T-helper 2 cell treated with Interferon-gamma antibody and Interleukin-4, amounts not matched to agents 5 μg/mL and 100 μg/mL, for 36 hours (primary cell): ENCODE measurements around the gene PODXL2.

Experiments used
- DNase-seq: peaks from one replicate; pipeline ENCODE4 v3.0.0; 2021; ENCODE audit warnings: low spot score
- H3K27ac Mint-ChIP-seq: one replicate; pipeline ENCODE4 v1.8.0; 2021; ENCODE audit warnings: mild to moderate bottlenecking, mixed read lengths
- H3K27me3 Mint-ChIP-seq: one replicate; pipeline ENCODE4 v1.8.0; 2021; ENCODE audit warnings: low read depth, mixed read lengths
- H3K36me3 Mint-ChIP-seq: one replicate; pipeline ENCODE4 v1.8.0; 2021; ENCODE audit warnings: low read depth, mixed read lengths
- H3K4me1 Mint-ChIP-seq: one replicate; pipeline ENCODE4 v1.8.0; 2021; ENCODE audit warnings: low read depth, mixed read lengths
- H3K4me3 Mint-ChIP-seq: one replicate; pipeline ENCODE4 v1.8.0; 2022; ENCODE audit warnings: mild to moderate bottlenecking, moderate library complexity, mixed read lengths
- H3K9me3 Mint-ChIP-seq: one replicate; pipeline ENCODE4 v1.8.0; 2021; ENCODE audit warnings: mixed read lengths

The PODXL2 gene

GRCh38 chr3:127666676-127667075, 37.7 kb downstream of the PODXL2 start:
- no peak for DNase-seq
- Mint-ChIP-seq H3K4me1 (peaks cover 3% of the 10 kb centered on the region), H3K4me3 (no peak overlapping the region), H3K27me3 (peaks cover 7% of the 10 kb centered on the region), H3K27ac (no peak overlapping the region), H3K9me3 (no peaks in the 10 kb centered on the region), H3K36me3 (no peaks in the 10 kb centered on the region)

GRCh38 chr3:127667119-127667681, 38.2 kb downstream of the PODXL2 start:
- H3K36me3 Mint-ChIP-seq, result no peaks in the 10 kb centered on the region
- H3K9me3 Mint-ChIP-seq, result no peaks in the 10 kb centered on the region
- no peak for DNase-seq
- H3K27me3 Mint-ChIP-seq, result peaks cover 7% of the 10 kb centered on the region
- H3K4me3 Mint-ChIP-seq, result no peak overlapping the region
- H3K4me1 Mint-ChIP-seq, result peaks cover 5% of the 10 kb centered on the region
- H3K27ac Mint-ChIP-seq, result no peak overlapping the region

- Mint-ChIP-seq H3K9me3 (no peaks in the 10 kb centered on the region), H3K27ac (no peak overlapping the region), H3K27me3 (peaks cover 7% of the 10 kb centered on the region), H3K4me1 (peaks cover 9% of the 10 kb centered on the region), H3K4me3 (no peak overlapping the region), H3K36me3 (no peaks in the 10 kb centered on the region)
- DNase-seq, result no peak
Observed at GRCh38 chr3:127668906-127669305, 39.9 kb downstream of the PODXL2 start.

- H3K4me3 Mint-ChIP-seq, result no peak overlapping the region
- peaks cover 6% of the 10 kb centered on the region for H3K27me3 Mint-ChIP-seq
- no peaks in the 10 kb centered on the region for H3K36me3 Mint-ChIP-seq
Observed at GRCh38 chr3:127669541-127670228, 40.7 kb downstream of the PODXL2 start.

GRCh38 chr3:127670229-127670559, 41.2 kb downstream of the PODXL2 start:
- H3K27me3 Mint-ChIP-seq, result peaks cover under 1% of the 10 kb centered on the region
- DNase-seq, result no peak
- no peaks in the 10 kb centered on the region for H3K9me3 Mint-ChIP-seq
- no peak overlapping the region for H3K4me3 Mint-ChIP-seq
- peak overlapping the region; percentile 19 for H3K27ac Mint-ChIP-seq
- peaks cover 13% of the 10 kb centered on the region for H3K4me1 Mint-ChIP-seq
- no peaks in the 10 kb centered on the region for H3K36me3 Mint-ChIP-seq

More at GRCh38 chr3:127669541-127670228, 40.7 kb downstream of the PODXL2 start:
- Mint-ChIP-seq H3K4me1 (peaks cover 13% of the 10 kb centered on the region), H3K27ac (no peak overlapping the region), H3K9me3 (no peaks in the 10 kb centered on the region)
- no peak for DNase-seq

- H3K36me3 Mint-ChIP-seq, result no peaks in the 10 kb centered on the region
- no peak for DNase-seq
- no peaks in the 10 kb centered on the region for H3K9me3 Mint-ChIP-seq
- peak overlapping the region; percentile 94 for H3K4me3 Mint-ChIP-seq
- H3K4me1 Mint-ChIP-seq, result peaks cover 13% of the 10 kb centered on the region
- H3K27me3 Mint-ChIP-seq, result no peaks in the 10 kb centered on the region
- H3K27ac Mint-ChIP-seq, result peak overlapping the region; percentile 78
Observed at GRCh38 chr3:127670761-127671522, 42.0 kb downstream of the PODXL2 start.

GRCh38 chr3:127671523-127672428, 42.8 kb downstream of the PODXL2 start:
- Mint-ChIP-seq H3K36me3 (no peaks in the 10 kb centered on the region), H3K27ac (peak overlapping the region; percentile 99), H3K4me1 (peaks cover 13% of the 10 kb centered on the region), H3K4me3 (peak overlapping the region; percentile 94), H3K9me3 (no peaks in the 10 kb centered on the region), H3K27me3 (no peaks in the 10 kb centered on the region)
- no peak for DNase-seq

GRCh38 chr3:127672429-127673190, 43.6 kb downstream of the PODXL2 start, which contains the start of gene ABTB1:
Gene ABTB1 (plus strand): TSS chr3:127672952. CDS start chr3:127673026, 74 bp downstream.
- no peaks in the 10 kb centered on the region for H3K27me3 Mint-ChIP-seq
- peak; percentile 85 for DNase-seq
- no peaks in the 10 kb centered on the region for H3K36me3 Mint-ChIP-seq
- peak within 1 kb of the TSS; percentile 94 for H3K4me3 Mint-ChIP-seq
- peaks cover 13% of the 10 kb centered on the region for H3K4me1 Mint-ChIP-seq
- no peaks in the 10 kb centered on the region for H3K9me3 Mint-ChIP-seq
- H3K27ac Mint-ChIP-seq, result peak within 1 kb of the TSS; percentile 99

- peak overlapping the region; percentile 88 for H3K4me3 Mint-ChIP-seq
- peaks cover 13% of the 10 kb centered on the region for H3K4me1 Mint-ChIP-seq
- no peaks in the 10 kb centered on the region for H3K27me3 Mint-ChIP-seq
- H3K36me3 Mint-ChIP-seq, result no peaks in the 10 kb centered on the region
- H3K27ac Mint-ChIP-seq, result peak overlapping the region; percentile 82
- peak; percentile 50 for DNase-seq
- no peaks in the 10 kb centered on the region for H3K9me3 Mint-ChIP-seq
Observed at GRCh38 chr3:127673191-127674100, 44.5 kb downstream of the PODXL2 start.

- Mint-ChIP-seq H3K27me3 (no peaks in the 10 kb centered on the region), H3K4me3 (peak overlapping the region; percentile 88), H3K9me3 (no peaks in the 10 kb centered on the region), H3K27ac (peak overlapping the region; percentile 82), H3K4me1 (peaks cover 13% of the 10 kb centered on the region), H3K36me3 (no peaks in the 10 kb centered on the region)
- no peak for DNase-seq
Observed at GRCh38 chr3:127674101-127674721, 45.2 kb downstream of the PODXL2 start.

GRCh38 chr3:127674790-127675189, 45.8 kb downstream of the PODXL2 start:
- no peaks in the 10 kb centered on the region for H3K9me3 Mint-ChIP-seq
- H3K36me3 Mint-ChIP-seq, result no peaks in the 10 kb centered on the region
- peaks cover 13% of the 10 kb centered on the region for H3K4me1 Mint-ChIP-seq
- H3K27me3 Mint-ChIP-seq, result no peaks in the 10 kb centered on the region
- DNase-seq, result no peak
- peak overlapping the region; percentile 47 for H3K4me3 Mint-ChIP-seq
- H3K27ac Mint-ChIP-seq, result peak overlapping the region; percentile 27
